A549 treated with dexamethasone at 1 μM for 4 hours (cell line): Measurements from ENCODE around the gene FRAT2. TPM values are rescaled to one million over a fixed set of nuclear protein-coding genes. Genes with fewer than 3 reads are reported as not detected.

Source experiments
- total RNA-seq: library from RNA; stranded (reverse); fragments of 200-300 nt; extraction: Qiagen RNA extraction; gene quantifications from 5 replicates; pipeline ENCODE4 v1.2.3, GENCODE V29; 2022

The FRAT2 gene, protein sequence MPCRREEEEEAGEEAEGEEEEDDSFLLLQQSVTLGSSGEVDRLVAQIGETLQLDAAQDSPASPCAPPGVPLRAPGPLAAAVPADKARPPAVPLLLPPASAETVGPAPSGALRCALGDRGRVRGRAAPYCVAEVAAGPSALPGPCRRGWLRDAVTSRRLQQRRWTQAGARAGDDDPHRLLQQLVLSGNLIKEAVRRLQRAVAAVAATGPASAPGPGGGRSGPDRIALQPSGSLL
- 6.9 to 10.7 TPM (median 9.9 TPM) in 5 replicates for total RNA-seq

GRCh38 chr10:97334370-97335175 is at the start of gene FRAT2:
FRAT2 (minus strand) TSS chr10:97334729; CDS start chr10:97334572, 157 bp downstream.

DNA sequence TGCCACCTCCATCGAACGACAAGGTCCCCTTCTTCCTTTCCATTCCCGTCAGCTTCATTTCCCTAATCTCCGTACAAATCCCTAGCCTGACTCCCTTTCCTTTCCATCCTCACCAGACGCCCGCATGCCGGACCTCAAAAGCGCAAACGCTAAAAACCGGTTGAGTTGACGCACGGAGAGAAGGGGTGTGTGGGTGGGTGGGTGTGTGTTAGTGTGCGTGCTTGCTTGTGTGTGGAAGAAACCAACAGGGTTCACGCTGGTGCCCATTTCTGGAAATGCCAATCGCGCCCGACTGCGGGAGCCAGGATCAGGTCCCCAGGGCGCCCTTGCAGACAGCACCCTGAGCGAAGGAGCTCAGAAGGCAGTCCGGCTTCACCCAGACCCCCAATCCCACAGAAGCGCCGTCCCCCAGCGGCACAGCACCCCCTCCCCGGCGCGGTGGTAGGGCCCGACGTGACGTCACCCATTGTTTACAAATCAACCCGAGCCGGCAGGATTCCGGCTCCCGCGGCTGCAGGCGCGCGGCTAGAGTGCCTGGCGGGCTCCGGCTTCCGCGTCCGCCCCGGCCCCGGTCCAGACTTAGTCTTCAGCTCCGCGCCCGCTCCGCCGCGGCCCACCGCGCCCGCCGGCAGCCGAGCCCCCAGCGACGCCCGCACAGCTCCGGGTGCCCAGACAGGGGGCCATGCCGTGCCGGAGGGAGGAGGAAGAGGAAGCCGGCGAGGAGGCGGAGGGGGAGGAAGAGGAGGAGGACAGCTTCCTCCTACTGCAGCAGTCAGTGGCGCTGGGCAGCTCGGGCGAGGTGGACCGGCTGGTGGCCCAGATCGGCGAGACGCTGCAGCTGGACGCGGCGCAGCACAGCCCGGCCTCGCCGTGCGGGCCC is 15.5 kb downstream of the FRAT2 start, which contains the start of gene FRAT1:
Gene FRAT1, plus strand, starts transcription at position 500 of the 880 bp plus-strand sequence. Its CDS starts 183 bp downstream, at position 683.

GRCh38 chr10:97292097-97292861 is 42.2 kb downstream of the FRAT2 start, which contains the start of gene ARHGAP19:
ARHGAP19 (minus strand) TSS chr10:97292637; CDS start chr10:97292627, 10 bp downstream.

Other genes starting within 250 kb of the FRAT2 start
- 0.02 to 0.10 TPM (median 0.06 TPM) in 5 replicates for gene SLIT1, start 148.8 kb downstream of the FRAT2 start, total RNA-seq
- 4.5 to 6.2 TPM (median 5.2 TPM) in 5 replicates for gene ARHGAP19, start 42.1 kb downstream of the FRAT2 start, total RNA-seq
- 0.88 to 2.1 TPM (median 1.9 TPM) in 5 replicates for gene FRAT1, start 15.5 kb downstream of the FRAT2 start, total RNA-seq
- 48.0 to 60.9 TPM (median 57.2 TPM) in 5 replicates for gene RRP12, start 66.6 kb upstream of the FRAT2 start, total RNA-seq
- gene PGAM1, start 91.5 kb upstream of the FRAT2 start, total RNA-seq, result 546 to 577 TPM (median 553 TPM) in 5 replicates
- 49.3 to 58.3 TPM (median 52.8 TPM) in 5 replicates for gene EXOSC1, start 111.3 kb upstream of the FRAT2 start, total RNA-seq
- gene ZDHHC16, start 111.4 kb upstream of the FRAT2 start, total RNA-seq, result 44.2 to 57.1 TPM (median 56.5 TPM) in 5 replicates
- gene MMS19, start 163.7 kb upstream of the FRAT2 start, total RNA-seq, result 35.9 to 53.6 TPM (median 52.1 TPM) in 5 replicates
- 15.6 to 19.5 TPM (median 19.2 TPM) in 5 replicates for gene UBTD1, start 164.2 kb upstream of the FRAT2 start, total RNA-seq
- gene ANKRD2, start 238.1 kb upstream of the FRAT2 start, total RNA-seq, result 4.6 to 8.7 TPM (median 7.4 TPM) in 5 replicates
- 1.9 to 3.2 TPM (median 2.3 TPM) in 5 replicates for gene HOGA1, start 249.7 kb upstream of the FRAT2 start, total RNA-seq